HepG2 (cell line): ENCODE measurements around the gene SLC25A45. TPM values are rescaled to one million over a fixed set of nuclear protein-coding genes. Genes with fewer than 3 reads are reported as not detected.

Experiments
- BHLHE40 ChIP-seq: IDR thresholded peaks from 2 replicates; pipeline ENCODE4 v1.6.1; 2011; ENCODE audit warnings: low read length, improper control_type of control experiment
- HMG20A ChIP-seq: IDR thresholded peaks from 2 replicates; pipeline ENCODE4 v1.6.1; 2016; ENCODE audit warnings: borderline replicate concordance
- KAT8 ChIP-seq: IDR thresholded peaks from 2 replicates; pipeline ENCODE4 v1.6.1; 2016; ENCODE audit warnings: missing genetic modification reagents, missing compliant biosample characterization
- KLF16 ChIP-seq, 2 experiments: sonication (generic) in 1 of 2; formaldehyde crosslinking in 1 of 2; IDR thresholded peaks; 2 replicates each; pipeline versions ENCODE4 v1.6.1 to v1.8.0; 2016 to 2023; ENCODE audit warnings: missing genetic modification reagents in 2 of 2, missing compliant biosample characterization in 1 of 2
- KLF6 ChIP-seq: IDR thresholded peaks from 2 replicates; pipeline ENCODE4 v1.8.0; 2016; ENCODE audit warnings: missing biosample characterization, missing genetic modification reagents
- RORA ChIP-seq: sonication (generic); formaldehyde crosslinking; IDR thresholded peaks from 2 replicates; pipeline ENCODE4 v1.5.0; 2020; ENCODE audit warnings: mild to moderate bottlenecking, missing genetic modification reagents, moderate library complexity
- RXRA ChIP-seq: sonication (generic); formaldehyde crosslinking; IDR thresholded peaks from 2 replicates; pipeline ENCODE4 v1.5.1; 2020; ENCODE audit warnings: missing genetic modification reagents
- SIN3A ChIP-seq: IDR thresholded peaks from 2 replicates; pipeline ENCODE4 v1.6.1; 2011; ENCODE audit warnings: low read depth, mild to moderate bottlenecking, control low read depth, low read length, borderline replicate concordance
- THAP11 ChIP-seq: IDR thresholded peaks from 2 replicates; pipeline ENCODE4 v1.6.1; 2016; ENCODE audit warnings: missing biosample characterization, missing genetic modification reagents
- ZNF136 ChIP-seq: sonication (generic); formaldehyde crosslinking; IDR thresholded peaks from 2 replicates; pipeline ENCODE4 v1.8.1; 2022; ENCODE audit warnings: low read depth, mild to moderate bottlenecking, moderate library complexity, missing genetic modification reagents
- ZNF224 ChIP-seq: sonication (generic); formaldehyde crosslinking; IDR thresholded peaks from 2 replicates; pipeline ENCODE4 v1.5.0; 2020; ENCODE audit warnings: mild to moderate bottlenecking, missing genetic modification reagents
- ZNF263 ChIP-seq: sonication (generic); formaldehyde crosslinking; IDR thresholded peaks from 2 replicates; pipeline ENCODE4 v1.4.0; 2020; ENCODE audit warnings: missing genetic modification reagents
- ZNF296 ChIP-seq: sonication (generic); formaldehyde crosslinking; conservative IDR thresholded peaks from 2 replicates; pipeline ENCODE4 v1.5.0; 2020; ENCODE audit warnings: mild to moderate bottlenecking, missing genetic modification reagents
- ZNF30 ChIP-seq: sonication (generic); formaldehyde crosslinking; IDR thresholded peaks from 2 replicates; pipeline ENCODE4 v1.5.0; 2020; ENCODE audit warnings: mild to moderate bottlenecking, missing genetic modification reagents
- ZNF816 ChIP-seq: sonication (generic); formaldehyde crosslinking; IDR thresholded peaks from 2 replicates; pipeline ENCODE4 v1.8.0; 2022; ENCODE audit warnings: missing genetic modification reagents, mild to moderate bottlenecking, borderline replicate concordance
- polyA plus RNA-seq, 8 experiments: library from polyadenylated mRNA; depleted of rRNA in 3 of 8; stranded (reverse) in 7 of 8; unstranded in 1 of 8; fragments of >200 nt; fragmentation: Illumina TruSeq in 4 of 8; extraction: Trizol in 4 of 8; gene quantifications; 2 replicates each; pipeline versions ENCODE4 v1.2.1 to v1.2.3, GENCODE V29; 2011 to 2016; ENCODE audit warnings: low read depth in 4 of 8, missing spikeins in 1 of 8, mixed read lengths in 1 of 8; ENCODE audit not compliant: insufficient read depth in 1 of 8
- total RNA-seq, 5 experiments: library from RNA; depleted of rRNA; stranded (reverse); fragments of >200 nt; fragmentation: Illumina TruSeq; extraction: Trizol; gene quantifications; 2 replicates each; pipeline ENCODE4 v1.2.3, GENCODE V29; 2016; ENCODE audit warnings: low read depth in 1 of 5
- TF ChIP-seq, protein P1 (sequence below): sonication (generic); formaldehyde crosslinking; IDR thresholded peaks from 2 replicates; pipeline ENCODE4 v1.8.1; 2023; ENCODE audit warnings: mild to moderate bottlenecking, inconsistent platforms, moderate library complexity, missing genetic modification reagents, borderline replicate concordance
- TF ChIP-seq, protein P2 (sequence below): sonication (generic); formaldehyde crosslinking; IDR thresholded peaks from 2 replicates; pipeline ENCODE4 v1.5.1; 2020; ENCODE audit warnings: mild to moderate bottlenecking, missing genetic modification reagents, borderline replicate concordance

Gene SLC25A45
- total and polyA plus RNA-seq, 2 of the 13 experiments (the other 11 are each of a cell fraction or from before 2014, with no cell fraction given): 1.2 to 3.4 TPM

DNA sequence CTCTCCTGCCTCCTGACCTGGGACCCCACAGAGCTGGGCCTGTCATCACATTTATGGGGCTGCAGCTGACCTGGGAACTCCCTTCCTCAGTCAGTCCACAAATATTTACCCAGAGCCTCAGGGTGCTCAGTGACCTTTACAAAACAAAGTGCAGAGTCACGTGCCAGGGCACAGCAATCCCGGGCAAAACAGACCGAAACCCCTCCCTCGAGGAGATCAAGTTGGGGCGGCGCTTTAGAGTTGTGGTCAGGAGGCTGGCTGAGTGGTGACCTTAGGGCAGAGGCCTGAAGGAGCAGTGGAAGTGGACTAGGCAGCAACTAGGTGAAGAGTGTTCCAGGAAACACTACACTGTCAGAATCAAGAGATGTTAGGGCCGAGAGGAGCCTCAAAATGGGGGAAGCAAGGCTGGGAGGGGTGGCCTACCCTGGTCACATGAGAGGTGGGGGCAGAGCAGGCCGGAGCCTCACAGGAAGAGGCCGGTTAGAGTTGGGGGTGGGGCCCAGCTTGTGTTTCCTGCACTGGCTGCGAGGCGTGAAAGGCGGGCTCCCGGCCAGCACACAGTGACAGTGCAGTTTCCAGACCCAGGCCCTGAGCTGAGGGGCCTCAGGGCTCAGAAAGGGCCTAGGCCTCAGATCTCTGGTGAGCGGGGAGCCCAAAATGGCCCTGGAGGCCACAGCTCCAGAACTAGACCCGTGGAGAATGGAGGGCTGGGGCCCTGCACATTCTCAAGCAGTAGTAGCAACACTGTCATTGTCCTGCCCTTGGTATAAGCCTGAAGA lies 36.4 kb upstream of the SLC25A45 start (continued):
- TF ChIP-seq, protein P1, sequence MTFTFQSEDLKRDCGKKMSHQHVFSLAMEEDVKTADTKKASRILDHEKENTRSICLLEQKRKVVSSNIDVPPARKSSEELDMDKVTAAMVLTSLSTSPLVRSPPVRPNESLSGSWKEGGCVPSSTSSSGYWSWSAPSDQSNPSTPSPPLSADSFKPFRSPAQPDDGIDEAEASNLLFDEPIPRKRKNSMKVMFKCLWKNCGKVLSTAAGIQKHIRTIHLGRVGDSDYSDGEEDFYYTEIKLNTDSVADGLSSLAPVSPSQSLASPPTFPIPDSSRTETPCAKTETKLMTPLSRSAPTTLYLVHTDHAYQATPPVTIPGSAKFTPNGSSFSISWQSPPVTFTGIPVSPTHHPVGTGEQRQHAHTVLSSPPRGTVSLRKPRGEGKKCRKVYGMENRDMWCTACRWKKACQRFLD (CRISPR knock-in tag): peak; percentile 25
- TF ChIP-seq ZNF296 (CRISPR knock-in tag) (peak; percentile 74), RXRA (peak; percentile 97), BHLHE40 (peak; percentile 99), ZNF136 (CRISPR knock-in tag) (0 out of 2 replicates have a peak, but pooled peaks have one; percentile 28), RORA (CRISPR knock-in tag) (no peak), THAP11 (CRISPR knock-in tag) (peak; percentile 69), HMG20A (CRISPR knock-in tag) (peak; percentile 93), KLF16 (CRISPR knock-in tag; IDR thresholded peaks at IDR 0.05) (peak in 1 of 2 experiments; percentile 71; a peak in 1 of 4 replicates), SIN3A (peak; percentile 79), ZNF30 (CRISPR knock-in tag) (no peak), ZNF224 (CRISPR knock-in tag) (0 out of 2 replicates have a peak, but pooled peaks have one; percentile 78), KLF6 (CRISPR knock-in tag) (peak; percentile 22; the same call in 1 of the 2 replicates), KAT8 (peak; percentile 56), ZNF816 (peak; percentile 13), ZNF263 (CRISPR knock-in tag) (peak; percentile 71)
- TF ChIP-seq, protein P2, sequence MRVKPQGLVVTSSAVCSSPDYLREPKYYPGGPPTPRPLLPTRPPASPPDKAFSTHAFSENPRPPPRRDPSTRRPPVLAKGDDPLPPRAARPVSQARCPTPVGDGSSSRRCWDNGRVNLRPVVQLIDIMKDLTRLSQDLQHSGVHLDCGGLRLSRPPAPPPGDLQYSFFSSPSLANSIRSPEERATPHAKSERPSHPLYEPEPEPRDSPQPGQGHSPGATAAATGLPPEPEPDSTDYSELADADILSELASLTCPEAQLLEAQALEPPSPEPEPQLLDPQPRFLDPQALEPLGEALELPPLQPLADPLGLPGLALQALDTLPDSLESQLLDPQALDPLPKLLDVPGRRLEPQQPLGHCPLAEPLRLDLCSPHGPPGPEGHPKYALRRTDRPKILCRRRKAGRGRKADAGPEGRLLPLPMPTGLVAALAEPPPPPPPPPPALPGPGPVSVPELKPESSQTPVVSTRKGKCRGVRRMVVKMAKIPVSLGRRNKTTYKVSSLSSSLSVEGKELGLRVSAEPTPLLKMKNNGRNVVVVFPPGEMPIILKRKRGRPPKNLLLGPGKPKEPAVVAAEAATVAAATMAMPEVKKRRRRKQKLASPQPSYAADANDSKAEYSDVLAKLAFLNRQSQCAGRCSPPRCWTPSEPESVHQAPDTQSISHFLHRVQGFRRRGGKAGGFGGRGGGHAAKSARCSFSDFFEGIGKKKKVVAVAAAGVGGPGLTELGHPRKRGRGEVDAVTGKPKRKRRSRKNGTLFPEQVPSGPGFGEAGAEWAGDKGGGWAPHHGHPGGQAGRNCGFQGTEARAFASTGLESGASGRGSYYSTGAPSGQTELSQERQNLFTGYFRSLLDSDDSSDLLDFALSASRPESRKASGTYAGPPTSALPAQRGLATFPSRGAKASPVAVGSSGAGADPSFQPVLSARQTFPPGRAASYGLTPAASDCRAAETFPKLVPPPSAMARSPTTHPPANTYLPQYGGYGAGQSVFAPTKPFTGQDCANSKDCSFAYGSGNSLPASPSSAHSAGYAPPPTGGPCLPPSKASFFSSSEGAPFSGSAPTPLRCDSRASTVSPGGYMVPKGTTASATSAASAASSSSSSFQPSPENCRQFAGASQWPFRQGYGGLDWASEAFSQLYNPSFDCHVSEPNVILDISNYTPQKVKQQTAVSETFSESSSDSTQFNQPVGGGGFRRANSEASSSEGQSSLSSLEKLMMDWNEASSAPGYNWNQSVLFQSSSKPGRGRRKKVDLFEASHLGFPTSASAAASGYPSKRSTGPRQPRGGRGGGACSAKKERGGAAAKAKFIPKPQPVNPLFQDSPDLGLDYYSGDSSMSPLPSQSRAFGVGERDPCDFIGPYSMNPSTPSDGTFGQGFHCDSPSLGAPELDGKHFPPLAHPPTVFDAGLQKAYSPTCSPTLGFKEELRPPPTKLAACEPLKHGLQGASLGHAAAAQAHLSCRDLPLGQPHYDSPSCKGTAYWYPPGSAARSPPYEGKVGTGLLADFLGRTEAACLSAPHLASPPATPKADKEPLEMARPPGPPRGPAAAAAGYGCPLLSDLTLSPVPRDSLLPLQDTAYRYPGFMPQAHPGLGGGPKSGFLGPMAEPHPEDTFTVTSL (CRISPR knock-in tag): peak; percentile 94
